Posterior vena cava (tissue), 2 donors: ENCODE data around the gene FARS2. TPM values are rescaled to one million over a fixed set of nuclear protein-coding genes. Genes with fewer than 3 reads are reported as not detected.

ENCODE experiments used
- DNase-seq: peaks from one replicate; pipeline ENCODE4 v3.0.0-alpha.2; 2020; ENCODE audit warnings: low spot score
- intact Hi-C, 2 donors: fragments of 100-400 bp; cut with DNase I; formaldehyde crosslinking; loops; one replicate each; pipeline versions ENCODE4 v1.14.1 to v1.14.2; 2022 to 2023
- total RNA-seq, 2 donors: library from RNA; stranded (reverse); fragmentation: NEBNext Ultra II Directional; extraction: Animal tissue kit (Norgen Biotek cat#: 25700); gene quantifications; one replicate each; pipeline ENCODE4 v1.2.1, GENCODE V29; 2021
- donor health status: DM: yes; HTN: yes; CAD: no.
- donor health status: DM: yes; HTN: yes; CAD: no.

FARS2 gene
- total RNA-seq, 2 donors from 2014 or later = 13.3 to 13.6 TPM

DNA sequence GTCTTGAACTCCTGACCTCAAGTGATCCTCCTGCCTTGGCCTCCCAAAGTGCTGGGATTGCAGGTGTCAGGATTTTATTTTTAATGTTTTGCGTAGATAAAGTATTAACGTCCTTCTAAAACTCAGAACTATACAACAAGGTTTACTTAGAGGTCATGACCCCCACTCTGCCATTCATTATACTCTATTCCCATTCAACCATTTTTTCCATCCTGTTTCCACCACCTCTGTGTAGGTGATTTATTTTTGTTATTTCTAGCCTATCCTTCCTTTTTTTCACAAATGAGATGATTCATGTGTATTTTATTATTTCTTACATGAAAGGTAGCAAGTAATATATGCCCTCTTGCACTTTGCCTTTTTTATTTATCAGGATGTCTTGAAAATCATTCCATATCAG is 138.1 kb downstream of the FARS2 start:
- intact Hi-C loops = no loop called here
- DNase-seq = no peak

DNA sequence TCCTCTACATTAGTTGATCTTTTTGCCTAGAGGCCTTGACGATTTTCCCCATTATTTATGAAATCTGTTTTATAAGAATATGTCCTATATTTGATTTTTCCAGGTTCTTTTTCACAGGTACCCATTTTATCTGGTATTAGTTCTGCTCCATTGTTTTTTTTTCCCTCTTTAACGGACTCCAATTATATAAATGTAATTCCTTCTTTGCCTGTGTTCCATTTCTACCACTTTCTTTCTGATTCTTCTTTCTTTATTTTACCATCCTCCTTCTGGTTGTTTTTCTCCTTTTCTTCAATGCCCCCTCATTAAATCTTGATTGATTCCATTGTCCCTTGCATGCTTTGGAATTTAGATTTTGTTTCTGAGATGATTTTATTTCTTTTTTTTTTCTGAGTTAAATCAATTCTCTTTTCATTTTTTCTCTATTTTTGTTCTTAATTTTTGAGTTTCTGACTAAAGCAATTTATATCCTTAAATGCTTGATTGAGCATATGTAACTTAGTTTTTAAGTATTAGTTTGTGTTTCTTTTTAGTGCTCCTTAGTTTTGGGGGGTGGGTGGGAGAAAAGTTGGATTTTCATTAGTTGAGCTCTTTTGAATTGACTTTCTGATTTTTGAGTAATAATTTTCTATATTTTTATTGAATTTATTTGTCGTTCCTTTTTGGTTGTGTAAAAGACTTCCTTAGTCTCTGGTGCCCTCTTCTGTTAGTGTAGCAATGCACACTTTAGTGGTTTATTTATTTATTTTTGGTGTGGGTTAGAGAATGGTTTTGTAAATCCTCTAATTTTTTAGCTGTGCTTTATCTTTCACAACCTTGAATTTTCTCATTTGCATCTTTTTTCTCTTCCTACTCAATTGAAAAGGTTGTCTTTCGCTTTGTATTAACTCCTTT is 140.8 kb downstream of the FARS2 start:
- intact Hi-C loops = no loop called here
- DNase-seq = no peak

DNA sequence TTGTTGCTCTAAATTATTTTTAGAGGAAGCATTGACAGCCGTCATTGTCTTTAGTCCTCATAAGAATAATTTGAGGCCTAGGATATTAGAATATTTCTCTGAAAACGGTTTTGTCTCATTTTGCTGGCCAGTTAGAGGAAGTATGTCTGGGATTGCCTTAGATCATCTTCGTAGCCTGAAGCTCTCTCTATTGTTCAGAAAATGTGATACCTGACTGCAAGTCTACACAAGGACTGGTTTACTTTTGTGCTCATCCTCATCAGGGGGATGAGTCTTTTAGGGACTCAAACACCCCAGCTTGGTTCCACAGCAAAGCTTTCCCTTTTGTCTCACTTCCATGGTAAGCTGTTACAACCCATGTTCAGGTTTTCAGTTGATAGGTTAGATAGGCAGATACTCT is 141.8 kb downstream of the FARS2 start:
- no peak for DNase-seq
- intact Hi-C loops = no loop called here

DNA sequence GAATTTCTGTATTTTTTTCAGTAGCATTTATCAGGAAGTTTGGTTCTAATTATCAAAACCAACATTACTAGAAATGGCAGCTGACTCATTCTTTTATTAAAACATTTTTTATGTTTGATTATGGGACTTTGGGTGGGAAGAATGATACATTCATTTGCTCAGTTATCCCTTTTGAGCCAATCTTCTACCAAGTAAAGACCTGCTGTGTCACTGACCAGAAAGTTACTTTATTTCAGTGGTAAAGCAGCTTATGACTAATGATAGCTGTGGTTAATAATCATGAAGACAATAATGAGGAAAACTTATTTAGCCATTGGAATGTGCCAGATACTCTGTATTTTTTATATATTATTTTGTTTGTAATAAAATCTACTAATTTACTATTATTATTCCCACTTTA is 142.3 kb downstream of the FARS2 start:
- no peak for DNase-seq
- intact Hi-C loops = no loop called here

DNA sequence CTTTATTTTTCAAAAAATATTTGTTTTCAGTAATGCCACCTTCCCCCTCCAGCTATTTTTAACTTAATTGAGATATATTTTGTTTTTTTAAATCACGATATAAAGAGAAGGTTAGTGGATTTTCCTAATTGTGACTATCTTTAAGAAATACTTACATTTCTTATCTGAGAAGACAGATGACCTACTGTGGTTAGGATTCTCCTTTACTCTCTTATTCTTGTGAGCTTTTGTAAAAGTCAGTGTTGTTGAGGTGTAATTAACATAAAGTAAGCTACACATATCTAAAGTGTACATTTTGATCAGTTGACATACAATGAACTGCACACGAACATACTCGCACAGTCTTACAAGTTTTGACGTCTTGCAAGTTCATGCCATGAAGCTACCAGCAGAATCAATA is 144.7 kb downstream of the FARS2 start:
- intact Hi-C loops = no loop called here
- no peak for DNase-seq

DNA sequence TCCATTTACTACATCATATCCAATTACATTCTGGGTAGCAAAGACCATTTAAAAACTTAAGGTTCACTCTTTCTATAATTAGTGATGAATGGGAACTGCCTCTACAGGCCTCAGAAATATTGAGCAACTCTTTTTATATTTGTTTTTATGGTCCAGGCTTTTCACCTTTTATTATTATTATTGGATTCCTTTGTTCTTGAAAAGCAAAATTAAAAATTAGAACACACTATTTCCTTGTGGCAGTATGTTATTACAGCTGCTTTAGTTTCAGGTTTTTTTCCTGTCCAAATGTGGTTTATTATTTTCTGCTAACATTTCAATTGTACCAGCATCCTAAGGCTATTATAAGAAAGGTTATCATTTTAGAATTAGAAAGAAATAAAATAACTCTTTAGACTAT is 150.1 kb downstream of the FARS2 start:
- intact Hi-C loops = no loop called here
- DNase-seq = no peak

DNA sequence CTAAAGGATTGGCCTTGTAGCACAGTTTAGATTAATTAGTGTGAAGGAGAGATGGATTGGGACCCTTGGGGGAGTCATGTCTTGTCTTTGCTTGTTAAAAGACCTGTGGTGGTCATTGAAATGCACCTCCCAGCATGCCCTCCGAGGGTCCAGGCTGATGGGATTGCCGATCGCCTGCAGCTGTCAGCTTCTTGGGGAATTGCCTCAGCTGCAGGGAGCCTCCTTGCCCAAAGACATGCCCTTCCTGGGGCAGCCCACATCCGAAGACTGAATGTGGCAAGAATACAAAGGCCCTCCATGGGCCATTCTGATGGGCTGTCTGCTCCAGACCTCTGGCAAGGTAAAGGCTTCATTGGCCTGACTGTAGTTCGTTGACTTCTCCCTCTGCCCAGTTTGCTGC is 150.7 kb downstream of the FARS2 start:
- intact Hi-C loops = no loop called here
- no peak for DNase-seq

DNA sequence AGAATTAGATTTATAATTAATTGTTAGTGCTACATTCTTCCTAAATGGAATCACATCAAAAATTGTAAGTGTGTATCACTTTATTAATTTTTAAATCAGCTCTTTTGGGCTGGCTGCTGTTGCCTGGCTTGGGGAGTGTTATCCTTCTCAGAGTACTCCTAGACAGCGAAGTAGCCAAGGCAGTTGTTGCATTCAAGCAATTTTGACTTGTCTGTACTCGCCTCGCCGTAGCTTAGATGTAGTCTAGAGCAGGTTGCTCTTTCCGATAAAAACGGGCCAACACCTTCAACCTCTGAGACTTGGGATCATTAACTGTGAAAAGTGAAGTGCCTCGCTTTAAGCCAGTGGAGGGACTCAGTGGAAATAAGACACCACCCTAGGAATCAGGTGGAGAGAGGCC is 151.3 kb downstream of the FARS2 start:
- DNase-seq = no peak
- intact Hi-C loops = no loop called here

DNA sequence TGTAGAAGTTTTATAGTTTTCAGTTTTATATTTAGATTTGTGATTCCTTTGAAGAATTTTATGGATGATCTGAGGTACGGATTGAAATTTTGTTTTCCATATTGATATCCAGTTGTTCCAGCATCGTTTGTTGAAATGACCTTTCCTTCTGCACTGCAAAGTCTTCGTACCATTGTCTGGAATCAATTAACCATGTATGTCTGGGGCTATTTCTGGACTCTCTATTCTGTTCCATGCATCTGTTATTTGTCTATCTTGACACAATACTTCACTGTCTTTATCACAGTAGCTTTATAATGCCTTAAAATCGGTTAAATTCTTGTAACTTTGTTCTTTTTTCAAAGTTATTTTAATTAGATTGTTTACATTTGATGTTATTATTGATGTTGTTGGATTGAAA is 154.9 kb downstream of the FARS2 start:
- DNase-seq = no peak
- intact Hi-C loops = no loop called here

DNA sequence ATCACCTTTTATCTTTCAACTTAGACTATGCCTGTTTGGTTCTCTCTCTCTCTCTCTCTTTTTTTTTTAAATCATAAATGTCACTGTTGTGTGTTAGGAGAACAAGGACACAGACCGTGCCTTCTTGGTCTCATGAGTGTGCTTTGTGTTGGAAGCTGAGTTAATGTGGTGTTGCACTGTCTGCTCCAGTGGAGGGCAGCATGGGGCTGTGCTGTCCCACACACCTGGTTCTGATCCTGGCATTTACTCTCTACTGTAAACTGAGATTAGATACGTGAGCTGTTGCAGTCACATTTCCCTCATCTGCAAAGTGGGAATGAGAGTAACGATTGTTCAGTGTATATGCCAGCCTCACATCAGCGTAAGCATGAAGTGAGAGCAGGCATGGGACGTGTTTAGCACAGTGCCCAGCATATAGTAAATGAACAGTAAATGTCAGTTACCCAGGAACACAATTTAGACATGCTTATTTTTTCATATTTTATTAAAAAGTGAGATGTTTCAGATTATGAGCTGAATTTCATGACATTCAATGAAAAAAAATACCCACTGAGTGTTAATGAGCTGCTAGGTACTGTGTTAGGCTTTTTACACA is 161.1 kb downstream of the FARS2 start:
- DNase-seq = no peak
- intact Hi-C loops = no loop called here

DNA sequence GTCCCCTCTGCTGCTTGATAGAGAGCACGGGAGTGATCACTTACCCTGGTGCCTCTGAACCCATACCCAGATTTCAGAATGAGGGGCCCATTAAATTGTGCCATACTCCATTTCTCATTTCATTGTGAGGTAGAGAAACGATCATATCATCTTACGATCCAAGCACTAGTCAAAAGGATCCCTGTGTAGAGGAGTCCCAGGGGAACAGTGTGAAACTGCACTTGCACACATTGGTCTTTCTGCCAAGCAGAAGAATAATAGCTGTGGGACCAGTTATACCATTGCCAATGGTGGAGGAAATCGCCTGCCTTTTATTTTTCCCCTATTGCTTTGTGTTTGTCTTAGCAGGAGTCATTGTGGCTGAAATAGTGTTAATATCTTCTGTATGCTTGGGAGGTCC is 161.9 kb downstream of the FARS2 start:
- intact Hi-C loops = no loop called here
- DNase-seq = no peak

DNA sequence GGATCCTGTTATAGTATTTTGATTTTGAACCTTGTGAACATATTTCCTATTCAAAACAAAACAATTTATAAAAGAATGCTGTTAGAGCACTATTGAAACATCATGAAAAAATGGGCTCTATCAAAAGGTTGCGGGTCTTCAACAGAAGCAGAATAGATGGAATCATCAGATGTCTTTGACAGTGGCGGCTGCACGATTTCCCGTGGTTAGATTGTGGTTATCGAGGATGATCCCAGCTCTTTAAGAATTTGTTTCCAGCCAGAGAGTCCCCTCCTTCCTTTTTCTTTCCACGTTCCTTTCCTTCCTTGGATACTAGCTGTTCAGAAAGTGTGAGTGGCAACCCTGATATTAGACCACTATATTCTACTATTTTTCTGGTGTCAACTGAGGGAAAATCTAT is 163.4 kb downstream of the FARS2 start:
- intact Hi-C loops = no loop called here
- no peak for DNase-seq

DNA sequence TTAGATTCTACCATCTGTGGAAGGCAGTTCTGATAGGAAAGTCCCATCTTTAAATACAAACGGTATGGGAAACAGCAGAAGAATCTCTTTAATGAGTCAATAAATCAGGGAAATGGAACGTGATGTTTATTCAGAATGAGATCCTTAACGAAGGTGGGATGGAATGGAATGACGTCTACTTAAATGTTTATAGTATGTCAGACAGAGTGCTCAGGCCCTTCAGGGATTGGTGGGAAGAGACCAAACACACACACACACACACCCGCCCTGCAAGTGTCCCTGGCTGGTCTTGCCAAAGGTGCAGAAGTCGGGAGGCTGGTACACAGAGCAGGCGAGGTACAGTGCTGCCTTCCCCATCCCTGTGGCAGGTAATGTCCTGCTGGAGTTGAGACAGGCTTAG is 164.0 kb downstream of the FARS2 start:
- intact Hi-C loops = no loop called here
- DNase-seq = no peak

DNA sequence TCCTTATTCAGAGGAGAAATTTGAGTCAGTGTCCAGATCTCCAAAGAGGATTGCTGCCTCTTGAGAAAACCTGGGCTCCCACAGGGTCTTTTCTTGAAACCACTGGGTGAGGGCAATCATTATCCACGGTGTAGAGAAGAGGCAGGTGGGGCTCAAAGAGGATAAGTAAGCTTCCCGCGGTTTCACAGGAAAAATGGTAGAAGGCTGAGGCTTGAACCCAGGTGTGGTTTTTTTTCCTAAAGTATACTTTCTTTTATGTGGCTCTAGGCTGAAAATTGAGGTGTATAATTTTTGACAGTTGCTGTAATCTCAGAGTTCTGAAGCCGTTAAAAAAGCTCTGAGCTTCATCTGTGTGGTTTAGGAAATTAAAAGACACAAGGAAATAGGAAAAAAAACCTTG is 164.5 kb downstream of the FARS2 start:
- no peak for DNase-seq
- intact Hi-C loops = no loop called here

DNA sequence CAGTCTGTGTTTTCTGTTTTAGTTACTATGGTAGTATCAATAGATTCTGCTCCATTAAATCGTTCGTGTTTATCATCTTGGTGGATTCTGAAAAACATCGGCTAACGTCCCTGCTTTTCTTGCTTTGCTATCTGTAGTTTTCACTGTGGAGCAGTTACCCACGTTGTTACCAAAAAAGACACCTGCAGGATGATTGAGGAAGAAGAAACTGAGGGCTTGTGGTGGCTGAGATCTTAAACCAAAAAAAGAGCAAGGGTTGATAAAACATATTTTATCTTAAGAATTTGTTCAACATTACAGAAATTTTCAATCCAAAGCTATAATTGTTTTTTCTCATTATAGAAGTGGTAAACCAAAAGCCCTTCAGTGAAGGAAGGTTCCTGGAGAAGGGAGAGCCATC is 166.3 kb downstream of the FARS2 start:
- intact Hi-C loops = no loop called here
- no peak for DNase-seq

DNA sequence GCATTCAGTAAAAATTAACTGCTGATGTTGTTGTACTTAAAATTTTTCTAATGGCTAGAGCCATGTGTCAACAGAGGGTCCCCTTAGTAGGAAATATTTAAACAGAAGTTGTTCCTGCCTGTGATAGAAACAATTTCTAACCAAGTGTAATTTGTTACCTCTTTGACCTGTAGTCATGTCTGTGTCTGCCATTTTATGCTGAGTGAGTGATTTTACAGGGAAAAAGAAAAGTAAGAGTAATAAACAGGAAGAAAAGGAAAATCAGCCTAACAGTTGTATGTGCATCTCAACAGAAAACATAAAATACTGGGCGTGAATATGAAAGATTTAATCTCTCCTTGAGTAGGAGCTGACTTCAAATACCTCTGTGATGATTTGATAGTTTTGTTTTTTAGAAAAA is 172.0 kb downstream of the FARS2 start:
- intact Hi-C loops = no loop called here
- no peak for DNase-seq

DNA sequence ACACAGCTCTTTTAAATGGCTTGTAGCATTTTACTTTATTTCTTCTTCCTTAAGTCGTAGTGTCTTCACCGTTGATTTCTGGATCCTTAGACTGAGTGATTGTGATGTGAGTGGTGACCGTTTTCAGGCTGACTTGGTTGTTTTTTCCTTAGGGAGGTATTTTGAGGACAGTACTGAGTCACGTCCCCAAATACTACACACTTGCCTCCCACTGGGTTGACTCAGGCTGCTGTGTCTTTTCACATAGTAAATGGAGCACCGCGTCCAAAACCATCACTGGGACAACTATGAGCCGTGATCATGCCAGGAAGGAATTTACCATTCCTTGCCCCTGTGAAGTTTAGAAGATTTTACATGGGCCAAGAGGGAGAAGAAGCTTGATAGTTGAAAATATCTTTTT is 174.1 kb downstream of the FARS2 start:
- no peak for DNase-seq
- intact Hi-C loops = no loop called here

DNA sequence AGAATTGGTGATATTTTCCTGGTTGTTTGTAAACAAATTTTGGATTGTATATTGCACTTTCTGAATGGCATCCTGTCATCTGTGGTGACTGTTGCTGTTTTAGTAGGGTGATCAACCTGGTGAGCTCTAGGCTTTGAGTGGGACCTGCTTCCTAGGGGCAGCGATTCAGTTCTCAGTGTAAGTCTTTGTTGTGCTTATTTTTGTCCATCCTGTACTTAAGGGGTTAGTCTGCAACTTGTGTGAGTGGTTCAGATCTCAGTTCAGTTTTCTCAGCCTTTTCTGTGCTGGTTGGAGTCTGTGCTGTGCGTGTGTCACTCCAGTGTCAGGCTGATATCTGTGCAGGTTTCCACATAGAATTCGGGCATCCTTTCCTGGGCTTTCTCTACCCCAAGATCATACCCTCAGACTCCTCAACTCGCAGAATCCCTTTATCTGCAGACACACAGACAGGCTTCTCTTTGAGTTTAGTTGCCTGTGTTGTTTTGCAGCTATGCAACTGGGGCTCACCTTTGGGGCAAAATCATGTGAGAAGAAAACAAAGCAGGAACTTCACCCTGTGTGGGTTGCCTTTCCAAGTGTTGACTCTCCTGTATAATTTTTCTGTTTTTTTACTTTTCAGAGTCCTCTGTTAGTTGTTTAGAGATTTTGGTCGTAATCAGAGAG is 177.7 kb downstream of the FARS2 start:
- DNase-seq = no peak
- intact Hi-C loops = no loop called here

DNA sequence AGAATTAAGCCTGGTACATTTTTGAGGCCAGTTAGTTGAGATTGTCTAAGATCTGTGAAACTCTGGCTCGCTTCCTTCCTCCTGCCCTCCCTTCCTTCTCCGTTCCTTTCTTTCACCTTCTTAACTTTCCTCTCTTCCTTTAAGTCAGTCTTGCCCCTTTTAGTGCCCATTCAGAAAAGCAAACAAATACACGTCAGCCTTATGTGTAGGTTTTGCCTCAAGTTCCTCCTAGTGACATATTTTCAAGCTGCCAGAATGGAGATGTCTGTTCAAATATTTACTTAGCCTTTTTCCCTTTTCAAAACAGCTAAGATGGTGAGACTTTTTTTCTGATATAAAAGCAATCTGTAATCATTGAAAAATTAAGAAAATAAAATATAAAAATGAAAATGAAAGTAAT is 178.4 kb downstream of the FARS2 start:
- no peak for DNase-seq
- intact Hi-C loops = no loop called here

DNA sequence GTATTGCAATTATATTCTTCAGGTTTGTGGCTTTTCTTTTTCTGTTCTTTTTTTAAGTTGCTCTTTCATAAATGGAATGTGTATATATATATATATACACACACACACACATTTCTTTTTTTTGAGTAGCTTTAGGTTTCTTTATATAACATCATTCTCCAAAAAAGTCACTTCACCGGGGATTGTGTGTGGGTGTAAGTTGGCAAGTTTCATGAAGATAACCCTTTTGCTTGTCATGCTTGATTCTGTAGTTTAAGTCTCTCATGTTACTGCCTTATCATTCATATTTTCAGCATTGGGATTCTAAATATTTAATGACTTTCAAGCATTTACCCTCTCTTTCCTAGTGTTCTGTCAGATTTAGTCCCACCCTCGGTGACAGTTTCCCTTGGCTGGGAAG is 181.0 kb downstream of the FARS2 start:
- intact Hi-C loops = no loop called here
- DNase-seq = no peak

DNA sequence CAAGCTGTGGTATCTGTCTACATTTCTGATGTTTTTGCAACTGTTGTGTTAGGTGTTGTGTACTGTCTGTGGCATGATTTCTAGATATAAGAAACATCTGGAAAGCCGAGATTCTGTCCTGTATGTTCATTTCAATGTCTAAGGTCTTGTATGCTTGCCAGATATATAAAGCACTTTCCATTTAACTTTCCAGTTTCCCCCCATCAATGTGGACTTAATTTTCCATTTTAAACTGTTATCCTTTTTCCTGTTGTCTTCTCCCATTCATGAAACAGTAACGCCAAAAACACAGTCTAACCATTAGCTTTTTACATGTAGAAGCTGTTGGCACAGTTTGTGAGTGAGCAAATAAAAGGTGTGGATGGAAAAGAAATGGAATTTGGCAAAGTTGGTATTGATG is 181.6 kb downstream of the FARS2 start:
- intact Hi-C loops = no loop called here
- DNase-seq = no peak
